DOHH2 (cell line): ENCODE measurements around the gene RAPGEF3.

Experiments
- CTCF ChIP-seq: fragments of 200-600 bp; sonication (generic); IDR thresholded peaks from one replicate; pipeline ENCODE4 v1.5.1; 2014; ENCODE audit warnings: antibody characterized with exemption, mild to moderate bottlenecking, low read depth, low read length; ENCODE audit not compliant: poor library complexity, severe bottlenecking
- EZH2phosphoT487 ChIP-seq: fragments of 200-600 bp; sonication (generic); IDR thresholded peaks from 2 replicates; pipeline ENCODE4 v1.6.1; 2017; ENCODE audit warnings: borderline replicate concordance, mild to moderate bottlenecking, antibody characterized with exemption, low read length, moderate library complexity, mixed read lengths

- TF ChIP-seq CTCF (no peak), EZH2phosphoT487 (no peak)
Observed at GRCh38 chr12:47795814-47796411, 37.2 kb upstream of the RAPGEF3 start.
